Daoy (cell line): Measurements from ENCODE around the gene SUPT4H1. TPM values are rescaled to one million over a fixed set of nuclear protein-coding genes. Genes with fewer than 3 reads are reported as not detected.

Experiments
- DNase-seq: peaks from one replicate; pipeline ENCODE4 v3.0.0-alpha.2; 2015; ENCODE audit warnings: low read depth
- total RNA-seq: library from RNA; depleted of rRNA; stranded (reverse); fragments of >200 nt; shearing (Covaris generic); gene quantifications from 2 replicates; pipeline ENCODE4 v1.2.3, GENCODE V29; 2014

SUPT4H1 gene
- total RNA-seq, 1 experiment from 2014 or later, result 50.2 TPM

DNA sequence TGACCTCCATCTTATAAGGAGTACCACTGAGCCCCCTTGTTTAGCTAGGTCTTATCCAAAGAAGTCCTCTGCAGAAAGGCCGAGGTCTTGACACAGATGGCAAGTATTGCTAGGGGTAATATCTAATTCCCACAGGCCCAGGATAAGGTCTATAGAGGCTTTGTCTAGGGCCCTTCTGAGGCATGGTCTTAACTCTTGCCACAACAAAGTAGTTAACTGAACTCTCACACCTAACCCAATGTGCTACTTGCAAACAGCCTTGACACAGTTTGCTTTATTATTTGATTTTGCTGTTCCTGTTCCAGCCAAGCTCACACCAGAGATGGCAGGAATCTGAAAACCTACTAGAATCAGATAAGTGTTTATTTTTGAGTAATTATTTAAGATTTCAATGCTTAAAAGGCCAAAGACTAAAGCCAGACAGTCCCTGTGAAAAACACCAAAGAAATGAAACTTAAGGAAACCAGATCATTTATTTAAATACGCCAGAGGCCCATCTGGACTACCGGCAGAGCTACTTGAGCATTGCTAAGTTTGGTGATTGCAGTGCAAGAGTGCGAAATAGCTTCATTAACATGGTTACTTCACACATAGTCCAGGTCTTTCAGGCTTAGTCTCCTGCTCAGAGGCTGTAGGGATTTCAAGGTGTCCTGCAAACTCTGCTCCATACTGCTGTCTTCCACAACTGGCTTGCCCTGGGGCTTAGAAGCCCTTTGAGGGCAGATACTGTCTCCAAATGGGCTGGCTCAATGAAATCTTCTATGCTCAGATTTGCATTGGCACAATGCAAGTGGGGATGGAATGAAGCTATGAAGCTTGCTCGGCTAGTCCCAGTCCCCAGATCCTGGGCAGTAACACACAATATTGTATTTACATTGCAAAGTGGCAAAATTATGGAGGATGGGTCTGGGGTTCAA lies 28.5 kb upstream of the SUPT4H1 start:
- no peak for DNase-seq

DNA sequence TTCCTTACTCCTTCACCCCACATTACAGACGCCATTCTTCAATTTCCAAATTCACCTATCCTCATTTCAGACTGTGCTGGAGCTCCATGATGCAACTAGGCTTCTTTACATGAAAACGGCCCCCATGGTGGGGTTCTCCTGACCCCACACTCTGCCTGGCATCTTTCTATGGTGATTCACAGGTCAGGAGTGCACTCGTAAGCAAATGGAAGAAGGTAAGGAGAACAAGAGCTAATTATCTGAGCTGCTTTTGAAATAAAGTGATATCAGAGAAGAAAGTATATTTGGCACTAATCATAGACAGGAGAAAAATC lies 27.5 kb upstream of the SUPT4H1 start:
- no peak for DNase-seq

DNA sequence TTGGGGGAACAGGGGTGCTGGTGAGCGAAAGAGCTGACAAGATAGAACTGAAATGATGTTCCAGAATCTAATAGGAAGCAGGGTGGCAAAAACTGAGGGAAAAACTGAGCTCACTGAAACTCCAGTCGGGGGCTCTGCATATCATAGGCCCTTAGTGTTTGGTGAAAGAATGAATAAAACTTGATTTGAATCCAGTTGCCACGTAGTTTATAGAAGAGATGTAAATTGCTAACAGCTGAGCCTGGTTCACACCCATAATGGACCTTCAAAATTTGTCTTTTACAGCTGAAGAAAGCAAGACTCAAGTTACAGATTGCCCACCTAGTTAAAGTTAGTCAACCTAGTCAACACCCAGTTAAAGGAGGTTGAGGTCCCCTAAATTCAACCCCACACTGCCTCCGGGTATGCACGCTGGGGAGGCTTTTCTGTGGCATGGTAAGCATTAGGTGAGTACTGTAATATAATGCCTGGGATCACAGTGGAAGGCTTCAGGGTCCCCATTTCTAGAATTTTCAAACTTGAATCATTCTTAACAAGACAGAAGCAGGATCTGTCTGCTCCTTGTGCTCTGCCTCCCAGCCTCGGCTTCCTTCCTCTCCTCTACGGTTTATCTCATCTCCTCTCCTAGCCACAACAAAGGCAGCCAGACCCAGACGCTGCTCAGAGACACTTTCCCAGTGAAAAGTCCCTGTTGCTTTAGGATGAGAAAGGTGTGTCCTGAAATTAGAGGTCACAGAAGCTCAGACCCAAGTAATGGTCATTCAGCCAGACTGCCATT lies 26.9 kb upstream of the SUPT4H1 start:
- DNase-seq, result no peak

DNA sequence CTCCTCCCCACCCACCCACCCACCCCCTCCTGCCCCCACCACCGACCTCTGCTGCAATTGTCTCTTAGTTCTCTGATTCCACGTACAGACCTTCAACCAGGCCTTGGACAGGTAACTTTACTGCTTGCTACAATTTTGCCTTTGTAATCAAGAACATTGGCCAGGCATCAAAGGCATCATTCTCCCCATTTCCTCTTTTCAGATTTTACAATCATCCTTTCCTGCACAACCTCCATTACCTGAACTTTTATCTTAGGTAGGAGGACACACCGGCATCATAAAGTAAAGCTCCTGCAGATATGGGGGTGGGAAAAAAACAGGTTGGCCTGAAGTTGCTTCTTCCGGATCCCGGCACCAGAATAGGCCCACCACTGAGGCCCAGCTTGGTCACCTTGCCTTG lies 25.7 kb upstream of the SUPT4H1 start:
- no peak for DNase-seq

GRCh38 chr17:58377093-58377601 lies 25.1 kb upstream of the SUPT4H1 start:
- no peak for DNase-seq

GRCh38 chr17:58376472-58377000 lies 24.5 kb upstream of the SUPT4H1 start:
- no peak for DNase-seq

- no peak for DNase-seq
Measured at GRCh38 chr17:58375811-58376210, 23.8 kb upstream of the SUPT4H1 start.

DNA sequence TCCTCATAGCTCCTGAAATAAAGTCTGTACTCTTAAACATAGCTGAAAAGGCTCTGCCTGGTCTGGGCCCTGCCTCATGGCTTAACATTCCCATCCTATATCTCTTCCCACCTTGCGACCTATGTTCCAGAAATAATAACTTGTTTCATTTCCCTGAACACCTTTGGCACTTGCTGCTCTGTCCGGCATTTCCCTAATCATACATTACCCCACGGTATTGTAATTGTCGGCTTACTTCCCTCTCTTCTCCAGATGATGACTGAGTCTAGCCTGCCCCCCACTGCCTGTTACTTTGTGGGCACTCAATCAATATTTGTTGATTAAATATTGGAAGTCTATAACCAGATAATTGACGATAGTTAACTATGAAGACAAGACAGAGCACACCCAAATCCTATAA lies 23.3 kb upstream of the SUPT4H1 start:
- no peak for DNase-seq

GRCh38 chr17:58373923-58374322 lies 21.9 kb upstream of the SUPT4H1 start:
- DNase-seq, result no peak

- no peak for DNase-seq
Measured at GRCh38 chr17:58373003-58373402, 21.0 kb upstream of the SUPT4H1 start.

DNA sequence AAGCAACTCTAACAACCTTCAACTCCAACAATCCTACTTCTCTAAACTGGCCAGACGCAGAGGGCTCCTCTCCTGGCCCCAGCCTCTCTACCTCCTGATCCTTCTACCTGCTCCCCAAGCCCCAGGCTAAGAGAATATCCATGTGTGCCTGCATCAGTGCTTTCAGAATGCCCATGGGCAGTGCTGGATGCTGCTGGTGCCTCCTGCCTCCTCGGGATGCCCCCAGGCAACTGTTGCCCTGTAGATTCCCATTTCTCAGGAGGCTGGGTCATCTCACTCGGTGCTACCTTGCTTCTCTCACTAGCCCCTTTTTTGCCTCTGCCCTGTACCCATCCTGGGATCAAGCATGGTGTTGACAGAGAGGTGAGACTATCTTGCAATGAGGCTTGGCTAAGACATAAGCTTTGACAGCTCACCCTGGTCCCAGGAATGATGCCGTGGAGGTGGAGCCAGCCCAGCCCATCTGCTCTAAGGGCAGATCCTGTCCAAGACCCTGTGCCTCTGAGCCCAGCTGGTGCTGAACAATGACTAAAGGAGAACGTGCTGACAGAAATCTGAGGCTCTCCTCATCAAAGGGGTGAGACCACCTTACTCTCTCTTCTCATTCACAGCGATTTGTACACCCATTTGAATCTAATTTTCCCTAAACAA lies 19.4 kb upstream of the SUPT4H1 start:
- no peak for DNase-seq

- DNase-seq, result no peak
Measured at GRCh38 chr17:58370716-58371115, 18.7 kb upstream of the SUPT4H1 start.

- no peak for DNase-seq
Measured at GRCh38 chr17:58370309-58370708, 18.3 kb upstream of the SUPT4H1 start.

- no peak for DNase-seq
Measured at GRCh38 chr17:58369214-58370031, 17.4 kb upstream of the SUPT4H1 start.

DNA sequence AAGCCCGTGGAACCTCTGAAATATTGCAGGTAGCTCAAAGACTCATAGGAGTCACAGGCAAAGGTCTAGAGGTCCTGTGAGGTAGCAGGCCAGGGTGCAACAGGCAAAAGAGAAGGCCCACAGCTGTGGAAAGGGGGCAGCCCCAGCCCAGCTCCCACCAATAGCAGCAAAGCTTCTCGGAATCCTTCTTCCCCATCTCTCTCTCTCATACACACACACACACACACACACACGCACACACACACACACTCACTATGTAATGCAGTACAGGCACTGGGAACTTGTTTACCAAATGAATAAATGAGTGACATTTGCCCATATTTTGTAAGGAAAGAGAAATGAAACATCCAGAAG lies 16.8 kb upstream of the SUPT4H1 start:
- no peak for DNase-seq

- no peak for DNase-seq
Measured at GRCh38 chr17:58367461-58367860, 15.5 kb upstream of the SUPT4H1 start.

GRCh38 chr17:58365980-58366595 lies 14.1 kb upstream of the SUPT4H1 start:
- DNase-seq, result no peak

- DNase-seq, result no peak
Measured at GRCh38 chr17:58365185-58365979, 13.4 kb upstream of the SUPT4H1 start.

DNA sequence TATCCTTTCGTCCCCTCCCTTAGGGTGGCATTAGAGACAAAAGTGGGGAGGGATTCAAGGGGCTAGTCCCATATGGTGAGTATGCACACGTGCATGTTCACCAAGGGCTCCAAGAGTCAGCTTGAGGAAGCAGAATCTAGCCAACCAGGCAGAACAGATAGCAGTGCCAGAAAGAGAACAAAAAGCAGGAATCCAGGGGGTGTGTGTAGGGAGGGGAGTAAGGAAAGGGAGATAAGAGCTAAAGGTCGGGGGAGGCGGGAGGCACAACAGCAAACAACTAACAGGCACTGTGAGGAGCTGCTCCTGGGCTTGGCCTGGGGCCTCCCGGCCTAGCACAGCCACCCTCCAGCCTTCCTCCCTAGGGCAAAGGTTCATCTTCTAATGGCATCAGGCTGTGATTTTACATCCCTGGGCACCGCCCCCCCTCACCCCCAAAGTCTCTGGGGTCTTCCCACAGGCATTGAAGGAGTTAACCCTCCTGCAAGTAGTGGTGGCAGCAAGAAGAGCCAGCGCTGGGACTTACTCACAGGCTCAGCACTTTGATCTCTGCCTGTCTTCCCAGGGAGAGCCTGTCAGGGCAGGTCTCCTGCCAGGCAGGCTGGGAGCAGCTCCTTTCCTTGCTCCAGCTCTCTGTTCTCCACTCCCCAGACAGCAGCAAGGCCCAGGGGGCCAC lies 12.4 kb upstream of the SUPT4H1 start:
- DNase-seq, result no peak
